HepG2 (cell line): ENCODE results near the gene CHKB.

Experiments
- ARNTL ChIP-seq: sonication (generic); formaldehyde crosslinking; IDR thresholded peaks from 2 replicates; pipeline ENCODE4 v1.4.0; 2020; ENCODE audit warnings: mild to moderate bottlenecking, missing genetic modification reagents
- CHD2 ChIP-seq: IDR thresholded peaks from 2 replicates; pipeline ENCODE4 v1.6.1; 2011; ENCODE audit warnings: low read depth, low read length, improper control_type of control experiment
- CTCF ChIP-seq: sonication (generic); formaldehyde crosslinking; IDR thresholded peaks from 2 replicates; pipeline ENCODE4 v1.5.0; 2020; ENCODE audit warnings: mild to moderate bottlenecking, missing genetic modification reagents, moderate library complexity
- DDIT3 ChIP-seq: sonication (generic); formaldehyde crosslinking; IDR thresholded peaks from 2 replicates; pipeline ENCODE4 v1.4.0; 2020; ENCODE audit warnings: mild to moderate bottlenecking, missing genetic modification reagents
- ELF1 ChIP-seq: sonication (generic); formaldehyde crosslinking; IDR thresholded peaks from 2 replicates; pipeline ENCODE4 v1.4.0; 2020; ENCODE audit warnings: missing genetic modification reagents
- MLXIP ChIP-seq: sonication (generic); formaldehyde crosslinking; IDR thresholded peaks from 2 replicates; pipeline ENCODE4 v1.9.0; 2021; ENCODE audit warnings: missing genetic modification reagents, borderline replicate concordance
- POLR2A ChIP-seq, 2 experiments: IDR thresholded peaks; 2 replicates each; pipeline ENCODE4 v1.6.1; 2011; ENCODE audit warnings: low read depth in 2 of 2, low read length in 2 of 2, mild to moderate bottlenecking in 1 of 2, moderate library complexity in 1 of 2; ENCODE audit not compliant: insufficient read depth in 1 of 2
- POLR2AphosphoS5 ChIP-seq: IDR thresholded peaks from 2 replicates; pipeline ENCODE4 v1.6.1; 2012; ENCODE audit warnings: low read depth, low read length
- SRSF1 ChIP-seq: fragments of 200-400 bp; formaldehyde crosslinking; optimal IDR thresholded peaks from 2 replicates; pipeline ENCODE3; 2017; ENCODE audit warnings: mild to moderate bottlenecking, low read depth, low read length, moderate library complexity
- TAF1 ChIP-seq: sonication (generic); formaldehyde crosslinking; IDR thresholded peaks from 2 replicates; pipeline ENCODE4 v1.4.0; 2020; ENCODE audit warnings: missing genetic modification reagents
- ZBTB7A ChIP-seq: sonication (generic); formaldehyde crosslinking; IDR thresholded peaks from 2 replicates; pipeline ENCODE4 v1.8.0; 2022; ENCODE audit warnings: mild to moderate bottlenecking, missing genetic modification reagents
- ZNF747 ChIP-seq: sonication (generic); formaldehyde crosslinking; IDR thresholded peaks from 2 replicates; pipeline ENCODE4 v1.8.1; 2023; ENCODE audit warnings: missing genetic modification reagents, mild to moderate bottlenecking, borderline replicate concordance

GRCh38 chr22:50606946-50607658, 24.5 kb upstream of the CHKB start:
- TF ChIP-seq POLR2A (IDR thresholded peaks at IDR 0.05; ENCODE audit: insufficient read depth in 1 of 2, low read depth in 2 of 2, low read length in 2 of 2) = no peak
- TF ChIP-seq MLXIP (CRISPR knock-in tag) = no peak
- TF ChIP-seq ARNTL (CRISPR knock-in tag) = no peak
- TF ChIP-seq ZNF747 (CRISPR knock-in tag) = no peak
- no peak for TF ChIP-seq DDIT3 (CRISPR knock-in tag)
- TF ChIP-seq ZBTB7A (CRISPR knock-in tag) = no peak
- no peak for TF ChIP-seq ELF1 (CRISPR knock-in tag)
- TF ChIP-seq CTCF (CRISPR knock-in tag) = no peak
- no peak for TF ChIP-seq SRSF1
- no peak for TF ChIP-seq TAF1 (CRISPR knock-in tag)
- TF ChIP-seq CHD2 = no peak
- TF ChIP-seq POLR2AphosphoS5 = no peak
